GM18861 (cell line): ENCODE results near the gene WDFY3.

Source experiments
- ATAC-seq: cut with Tn5 transposase; IDR thresholded peaks from one replicate; pipeline ENCODE4 v1.9.1; 2021; ENCODE audit not compliant: unreplicated experiment

WDFY3 gene

DNA sequence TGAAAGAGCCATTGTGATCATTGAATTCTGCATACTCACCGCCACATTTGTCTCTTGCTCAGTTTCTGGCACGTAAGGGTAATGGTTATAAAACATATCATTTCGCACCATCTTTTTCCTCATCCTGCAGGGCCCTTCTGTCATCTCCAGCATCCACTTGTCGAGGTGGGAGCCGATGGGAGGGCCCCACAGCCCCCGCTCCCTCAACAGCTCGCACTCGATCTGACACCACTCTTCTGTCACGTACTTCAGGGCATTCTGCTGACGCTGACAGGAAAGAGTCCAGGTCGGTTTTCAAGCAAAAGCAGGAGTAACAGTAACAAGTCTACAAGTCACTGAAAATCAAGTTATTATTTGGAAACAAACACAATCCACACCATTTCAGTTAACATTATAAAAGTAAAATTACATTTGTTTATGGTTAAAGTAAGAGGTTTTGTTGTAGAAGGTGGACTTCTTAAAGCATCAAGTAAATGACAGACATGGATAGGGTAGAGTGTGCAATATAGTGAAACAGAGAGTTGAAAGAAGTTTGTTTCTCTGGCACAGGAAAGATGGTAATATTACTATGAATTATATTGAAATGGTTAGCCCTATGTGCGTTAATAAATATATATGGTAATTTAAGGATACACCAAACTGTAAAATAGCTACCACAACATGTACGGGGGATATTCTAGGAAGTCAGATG lies 233.0 kb downstream of the WDFY3 start:
- ATAC-seq, result no peak

DNA sequence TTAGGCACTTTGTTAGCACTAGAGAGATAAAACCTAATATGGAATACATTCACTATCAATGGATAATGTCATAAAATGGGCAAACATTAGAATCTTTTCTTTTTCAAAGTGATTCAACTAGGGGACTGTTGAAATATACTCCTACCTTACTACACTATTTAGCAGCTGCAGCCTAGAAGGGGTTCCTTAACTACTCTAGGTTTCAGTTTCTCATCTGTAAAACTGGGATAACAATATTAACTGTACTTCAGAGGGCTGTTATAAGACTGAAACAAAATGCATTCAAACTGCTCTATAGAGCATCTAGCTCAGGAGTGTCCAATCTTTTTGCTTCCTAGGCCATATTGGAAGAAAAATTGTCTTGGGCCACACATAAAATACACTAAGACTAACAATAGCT lies 236.1 kb downstream of the WDFY3 start:
- no peak for ATAC-seq

DNA sequence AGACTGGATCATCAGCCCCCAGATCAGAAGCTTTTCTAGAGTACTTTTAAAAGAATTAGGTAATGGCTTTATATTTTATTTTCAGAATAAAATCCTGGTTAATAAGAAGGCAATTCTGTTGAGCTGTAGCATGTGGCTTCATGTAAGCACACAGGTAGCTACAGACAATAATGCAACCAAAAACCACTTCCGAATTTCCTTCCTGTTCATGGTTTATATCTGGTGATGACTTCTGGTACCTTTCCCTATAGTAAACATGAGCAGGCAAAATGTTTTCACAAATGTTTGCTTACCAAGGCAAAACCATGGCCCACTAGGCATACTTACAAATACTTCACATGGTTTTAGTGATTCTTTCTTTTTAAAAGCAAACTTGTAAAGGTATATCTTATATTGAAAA lies 239.0 kb downstream of the WDFY3 start:
- ATAC-seq, result no peak

- no peak for ATAC-seq
Measured at GRCh38 chr4:84726356-84726755, 240.1 kb downstream of the WDFY3 start.

DNA sequence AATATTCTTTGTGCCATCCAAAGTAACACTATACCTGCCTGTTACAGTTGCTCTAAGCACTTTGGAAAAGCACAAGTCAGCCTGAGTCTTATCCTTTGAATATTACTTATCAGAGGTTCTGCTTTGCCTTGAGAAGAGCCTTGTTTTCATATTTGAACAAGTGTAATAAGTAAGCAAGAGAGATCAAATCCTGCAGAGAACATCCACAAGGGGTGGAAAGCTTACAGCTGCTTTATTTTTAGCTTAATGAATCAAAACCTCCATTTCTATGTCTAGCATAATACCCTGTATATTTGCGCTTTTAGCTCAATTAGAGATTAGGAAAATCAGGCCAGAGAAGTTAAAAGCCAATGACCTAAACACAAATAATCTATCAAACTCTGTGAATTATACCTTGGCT lies 243.8 kb downstream of the WDFY3 start:
- ATAC-seq, result no peak

DNA sequence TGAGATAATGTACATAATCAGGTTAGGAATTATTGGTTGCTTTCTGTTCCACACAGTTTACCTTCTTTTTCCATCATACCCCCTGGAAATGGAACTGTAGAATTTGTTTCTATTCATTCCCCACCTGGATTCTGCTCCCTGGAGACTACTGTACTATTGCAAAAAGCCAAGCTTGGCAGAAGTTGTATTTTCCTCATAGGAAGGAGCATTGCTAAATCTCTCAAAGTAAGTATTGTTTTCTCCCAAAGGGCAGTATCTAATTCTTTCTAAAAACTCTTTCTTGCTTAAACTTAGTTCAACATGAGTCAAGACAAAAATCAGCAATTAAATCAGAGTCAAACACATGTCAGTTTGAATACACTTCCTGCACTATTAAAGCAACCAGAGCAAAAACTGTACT lies 247.4 kb downstream of the WDFY3 start:
- no peak for ATAC-seq

GRCh38 chr4:84718699-84719098 lies 247.8 kb downstream of the WDFY3 start:
- no peak for ATAC-seq

- no peak for ATAC-seq
Measured at GRCh38 chr4:84710548-84710947, 255.9 kb downstream of the WDFY3 start.

GRCh38 chr4:84708406-84709135 lies 257.9 kb downstream of the WDFY3 start:
- no peak for ATAC-seq

GRCh38 chr4:84706286-84706685 lies 260.2 kb downstream of the WDFY3 start:
- no peak for ATAC-seq

GRCh38 chr4:84699001-84699671 lies 267.4 kb downstream of the WDFY3 start:
- no peak for ATAC-seq

DNA sequence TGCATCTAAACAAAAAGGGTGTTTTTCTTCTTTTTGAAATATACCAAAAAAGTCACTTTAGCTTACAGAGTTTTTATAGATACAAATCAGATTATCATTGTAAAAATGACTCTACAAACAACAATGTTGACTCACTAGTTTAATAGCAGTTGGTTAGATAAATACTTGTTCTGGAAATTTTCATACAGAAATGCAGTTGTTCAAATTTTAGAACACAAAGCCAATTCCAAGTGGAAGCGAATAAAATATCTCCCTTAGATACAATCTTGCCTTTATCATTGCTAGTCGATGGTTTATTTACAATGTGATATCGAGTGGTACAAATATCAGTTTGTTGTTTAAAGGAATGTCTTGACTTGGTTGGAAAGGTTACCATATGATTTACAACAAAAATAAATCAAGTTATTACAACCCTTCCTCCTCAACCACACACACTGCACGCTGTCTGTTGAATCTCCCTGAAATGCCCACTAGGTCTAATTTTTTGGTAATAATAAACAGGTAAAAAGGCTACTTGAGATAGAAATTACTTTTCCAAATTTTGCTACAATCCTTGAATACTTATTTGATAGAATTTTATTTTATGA lies 268.8 kb downstream of the WDFY3 start:
- ATAC-seq, result no peak

GRCh38 chr4:84697159-84697558 lies 269.3 kb downstream of the WDFY3 start:
- ATAC-seq, result no peak

DNA sequence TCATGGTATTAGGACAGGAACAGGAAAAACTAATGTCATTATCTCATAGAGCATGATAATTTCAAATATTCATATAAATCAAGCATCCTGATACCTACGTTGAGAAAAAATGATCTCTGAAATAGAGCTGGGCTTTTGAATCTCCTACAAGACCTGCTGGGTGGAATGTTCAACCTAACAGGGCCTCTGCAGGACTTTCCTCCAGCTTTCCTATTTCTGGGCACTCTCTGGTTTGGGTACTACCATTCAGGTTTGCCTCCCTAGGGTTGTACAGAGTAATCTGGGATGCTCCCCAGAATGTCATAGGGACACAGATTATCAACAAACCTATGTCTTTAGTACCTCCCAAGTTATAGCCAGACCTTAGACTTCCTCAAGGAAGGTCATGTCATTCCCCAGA lies 274.7 kb downstream of the WDFY3 start:
- no peak for ATAC-seq

DNA sequence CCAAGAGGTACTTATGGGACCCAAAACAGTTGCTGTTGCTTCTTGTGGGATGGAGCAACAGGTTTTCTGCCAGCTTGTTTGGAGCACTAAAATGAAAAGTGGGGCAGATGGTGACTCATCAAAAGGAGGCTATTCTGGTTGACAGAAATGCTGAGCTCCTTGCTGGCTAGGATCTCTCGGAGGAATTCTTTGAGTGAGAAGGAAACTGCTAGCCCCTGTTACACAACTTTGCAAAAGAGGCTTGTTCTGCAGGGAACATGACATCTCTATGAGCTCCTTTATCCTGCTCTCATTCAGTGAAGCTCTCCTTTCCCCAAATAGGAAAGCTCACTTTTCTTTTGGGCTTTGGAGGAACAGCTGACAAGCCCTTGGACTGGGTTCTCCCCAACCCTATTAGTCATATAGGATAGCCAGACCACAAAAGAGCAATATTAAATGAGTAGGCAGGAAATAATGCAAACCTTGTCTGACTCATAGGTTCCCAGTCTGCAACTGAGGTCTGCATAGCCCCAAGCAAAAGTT lies 275.3 kb downstream of the WDFY3 start:
- ATAC-seq, result no peak

DNA sequence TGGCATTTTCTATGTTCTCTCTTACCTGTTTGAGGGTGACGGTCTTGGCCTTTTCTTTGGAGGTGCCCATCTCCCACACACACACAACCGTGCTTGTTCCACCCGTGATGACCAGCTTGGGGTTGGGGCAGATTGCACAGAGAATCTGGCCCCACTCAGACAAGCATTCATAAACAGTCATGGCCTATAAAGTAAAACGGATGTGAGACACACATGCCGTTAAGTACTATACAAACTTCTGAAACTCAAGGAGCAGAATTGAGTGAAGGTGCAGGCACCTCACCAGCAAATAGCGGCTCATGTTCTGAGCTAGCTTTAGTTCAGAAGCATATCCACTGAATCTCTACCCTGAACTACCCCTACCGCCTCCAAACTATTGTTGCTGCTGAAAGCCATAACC lies 276.0 kb downstream of the WDFY3 start:
- ATAC-seq, result no peak

- ATAC-seq, result no peak
Measured at GRCh38 chr4:84689197-84689596, 277.3 kb downstream of the WDFY3 start.

GRCh38 chr4:84688605-84689004 lies 277.9 kb downstream of the WDFY3 start:
- ATAC-seq, result no peak

DNA sequence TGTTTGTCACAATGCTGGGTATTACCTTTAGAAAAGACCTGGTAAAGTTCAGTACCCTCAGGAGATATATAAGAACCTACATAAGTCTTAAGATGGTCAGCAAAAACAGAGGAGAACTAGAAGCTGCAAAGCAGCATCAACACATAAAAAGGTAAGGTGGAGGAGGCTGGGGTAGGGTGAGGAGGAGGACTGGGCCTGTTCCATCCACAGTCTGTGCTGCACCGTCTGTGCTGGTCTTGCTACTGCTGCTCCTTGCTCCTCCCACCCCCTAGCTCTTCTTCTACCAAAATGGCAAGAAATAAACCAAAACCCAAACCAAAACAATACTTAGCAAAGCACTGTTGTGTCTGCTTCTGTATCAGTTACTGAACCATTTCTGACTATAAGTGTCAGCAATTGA lies 281.4 kb downstream of the WDFY3 start:
- no peak for ATAC-seq

DNA sequence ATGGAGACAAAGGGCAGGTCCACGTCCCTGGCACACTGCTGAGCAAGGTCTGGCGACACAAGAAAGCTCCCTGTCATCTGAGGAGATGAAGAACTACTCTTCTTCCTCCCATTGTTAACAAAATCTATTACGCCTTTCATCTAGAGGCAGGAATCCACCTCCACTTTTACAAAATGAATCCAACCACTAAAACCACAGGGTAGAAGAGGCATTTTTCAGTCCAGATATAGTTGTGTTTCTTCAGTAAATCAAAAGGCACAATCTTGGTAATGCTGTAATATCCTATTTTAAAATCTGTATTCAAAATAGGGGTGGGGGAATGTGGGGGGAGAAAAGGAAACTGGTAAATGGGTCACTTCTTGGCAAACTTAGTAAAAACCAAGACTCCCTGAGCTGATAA lies 282.1 kb downstream of the WDFY3 start:
- ATAC-seq, result no peak

DNA sequence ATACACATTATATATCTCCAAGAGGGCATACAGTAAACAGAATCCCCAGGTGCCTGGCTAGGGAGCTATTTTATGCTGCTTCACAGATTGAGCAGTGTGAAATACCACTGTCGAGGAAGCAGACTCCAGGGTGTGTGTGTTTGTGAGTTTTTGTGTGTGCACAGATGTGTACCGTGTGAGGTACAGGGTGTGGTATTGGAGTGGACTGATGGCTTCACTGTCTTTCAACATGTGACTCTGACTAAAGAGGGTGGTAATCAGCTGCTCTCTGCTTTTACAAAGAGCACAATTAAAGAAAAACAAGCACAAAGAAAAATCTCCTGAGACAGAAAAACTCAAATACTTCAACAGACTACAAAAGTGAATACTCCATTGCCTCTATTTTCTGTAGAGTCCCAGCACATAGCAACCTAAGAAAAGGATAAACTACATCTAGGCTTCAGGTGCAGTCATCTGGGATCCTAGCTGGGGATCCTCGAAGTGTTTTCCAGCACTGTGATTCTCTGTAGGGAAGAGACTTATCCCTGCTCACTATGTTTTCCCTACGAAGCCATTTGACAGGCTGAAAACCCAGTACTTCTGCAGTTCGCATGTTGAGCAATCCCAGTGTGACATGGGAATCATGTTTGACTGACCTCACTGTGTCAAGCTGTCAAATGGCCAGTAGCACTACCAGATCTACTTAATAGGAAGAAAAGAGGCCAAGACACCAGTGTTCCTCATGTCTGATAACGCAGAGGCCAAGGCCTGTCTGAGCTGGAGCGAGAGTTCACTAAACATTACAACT lies 283.2 kb downstream of the WDFY3 start:
- ATAC-seq, result no peak
